Measurements from ENCODE around the gene CRYGB.
A peak's percentile ranks its signal among the peaks of the same experiment; 100 is the strongest.
"Not testable (repeated sequence)": the region's sequence is repeated elsewhere in the genome, so short reads cannot be mapped to it uniquely, and the experiment has no call there.

The CRYGB gene

DNA sequence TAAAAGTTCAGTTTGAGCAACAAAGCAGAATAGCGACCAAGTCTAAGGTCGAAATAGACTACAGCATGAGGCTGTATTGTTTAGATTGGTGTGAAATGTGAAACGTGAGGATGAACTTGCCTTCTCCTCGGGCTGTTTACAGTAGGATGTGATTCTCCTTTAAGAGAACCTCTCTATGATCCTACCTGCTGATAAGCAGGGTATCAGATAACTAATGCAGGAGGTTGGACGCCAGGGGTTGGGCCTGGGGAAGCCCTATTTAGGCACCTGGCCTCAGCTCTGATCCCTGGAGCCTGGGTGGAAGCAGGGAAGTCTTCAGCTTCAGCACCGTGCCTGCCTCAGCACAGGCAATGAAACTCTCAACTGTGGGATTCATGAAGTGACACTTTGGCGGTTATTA is 33.0 kb downstream of the CRYGB start:
- H3K27ac Mint-ChIP-seq, result no peak overlapping the region
- TF ChIP-seq, protein P1, sequence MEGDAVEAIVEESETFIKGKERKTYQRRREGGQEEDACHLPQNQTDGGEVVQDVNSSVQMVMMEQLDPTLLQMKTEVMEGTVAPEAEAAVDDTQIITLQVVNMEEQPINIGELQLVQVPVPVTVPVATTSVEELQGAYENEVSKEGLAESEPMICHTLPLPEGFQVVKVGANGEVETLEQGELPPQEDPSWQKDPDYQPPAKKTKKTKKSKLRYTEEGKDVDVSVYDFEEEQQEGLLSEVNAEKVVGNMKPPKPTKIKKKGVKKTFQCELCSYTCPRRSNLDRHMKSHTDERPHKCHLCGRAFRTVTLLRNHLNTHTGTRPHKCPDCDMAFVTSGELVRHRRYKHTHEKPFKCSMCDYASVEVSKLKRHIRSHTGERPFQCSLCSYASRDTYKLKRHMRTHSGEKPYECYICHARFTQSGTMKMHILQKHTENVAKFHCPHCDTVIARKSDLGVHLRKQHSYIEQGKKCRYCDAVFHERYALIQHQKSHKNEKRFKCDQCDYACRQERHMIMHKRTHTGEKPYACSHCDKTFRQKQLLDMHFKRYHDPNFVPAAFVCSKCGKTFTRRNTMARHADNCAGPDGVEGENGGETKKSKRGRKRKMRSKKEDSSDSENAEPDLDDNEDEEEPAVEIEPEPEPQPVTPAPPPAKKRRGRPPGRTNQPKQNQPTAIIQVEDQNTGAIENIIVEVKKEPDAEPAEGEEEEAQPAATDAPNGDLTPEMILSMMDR (IDR thresholded peaks at IDR 0.05), result no peak
- peak overlapping the region; percentile 71 for H3K4me3 Mint-ChIP-seq
- H3K27me3 Mint-ChIP-seq (ENCODE audit: low read depth, poor library complexity), result peaks cover 27% of the 10 kb centered on the region
- peaks cover 14% of the 10 kb centered on the region for H3K9me3 Mint-ChIP-seq
- H3K4me1 Mint-ChIP-seq, result peaks cover 19% of the 10 kb centered on the region
- peak; percentile 9 for DNase-seq
- H3K36me3 Mint-ChIP-seq (ENCODE audit: low read depth), result no peaks in the 10 kb centered on the region

DNA sequence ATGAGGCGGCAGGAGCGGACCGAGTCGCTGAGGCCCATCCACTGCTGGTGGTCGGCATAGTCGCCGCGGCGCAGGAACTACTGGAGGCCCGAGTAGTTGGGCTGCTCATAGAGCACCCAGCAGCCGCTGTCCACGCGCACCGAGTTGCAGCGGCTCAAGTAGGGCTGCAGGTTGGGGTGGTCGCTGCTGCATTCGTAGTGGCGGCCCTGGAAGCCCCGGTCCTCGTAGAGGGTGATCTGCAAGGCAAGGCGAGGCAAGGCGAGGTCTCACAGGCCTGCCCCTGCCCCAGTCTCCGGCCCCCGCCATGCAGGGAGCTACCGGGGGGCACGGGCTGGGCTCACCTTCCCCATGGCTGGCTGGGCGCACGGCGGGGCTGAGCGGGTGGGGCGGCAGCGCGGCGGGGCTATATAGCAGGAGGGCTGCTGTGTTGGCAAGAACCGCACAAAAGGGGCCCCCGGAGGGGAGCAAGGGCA is 33.6 kb downstream of the CRYGB start:
- DNase-seq, result peak; percentile 33
- Mint-ChIP-seq H3K27me3 (ENCODE audit: low read depth, poor library complexity) (peaks cover 27% of the 10 kb centered on the region), H3K4me3 (peak overlapping the region; percentile 71), H3K4me1 (peaks cover 19% of the 10 kb centered on the region)
- H3K9me3 Mint-ChIP-seq; H3K27ac Mint-ChIP-seq; H3K36me3 Mint-ChIP-seq (ENCODE audit: low read depth): not testable (repeated sequence)

DNA sequence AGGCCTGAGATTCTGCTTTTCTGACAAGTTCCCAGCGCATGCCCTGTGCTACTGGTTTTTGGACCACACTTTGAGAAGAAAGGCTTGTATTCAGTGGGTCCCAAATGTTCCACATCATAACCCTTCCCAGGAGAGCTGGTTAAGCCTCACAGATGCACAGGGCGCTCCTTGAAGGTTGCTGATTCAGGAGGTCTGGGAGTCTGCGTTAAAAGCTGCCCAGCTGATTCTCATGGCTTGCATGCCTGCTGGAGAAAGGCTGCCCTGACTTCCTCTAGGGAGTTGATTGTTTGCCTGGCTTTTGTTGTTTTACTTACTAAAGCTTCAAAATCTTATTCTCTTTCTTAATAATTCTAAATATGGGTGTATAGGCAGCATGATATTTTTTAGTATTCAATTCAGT is 42.3 kb downstream of the CRYGB start:
- H3K27ac Mint-ChIP-seq, result no peak overlapping the region
- no peaks in the 10 kb centered on the region for H3K36me3 Mint-ChIP-seq (ENCODE audit: low read depth)
- no peak for DNase-seq
- H3K4me3 Mint-ChIP-seq, result no peak overlapping the region
- TF ChIP-seq, protein P1 (IDR thresholded peaks at IDR 0.05), result no peak
- no peaks in the 10 kb centered on the region for H3K4me1 Mint-ChIP-seq
- peaks cover 5% of the 10 kb centered on the region for H3K9me3 Mint-ChIP-seq
- H3K27me3 Mint-ChIP-seq (ENCODE audit: low read depth, poor library complexity), result peaks cover 4% of the 10 kb centered on the region

DNA sequence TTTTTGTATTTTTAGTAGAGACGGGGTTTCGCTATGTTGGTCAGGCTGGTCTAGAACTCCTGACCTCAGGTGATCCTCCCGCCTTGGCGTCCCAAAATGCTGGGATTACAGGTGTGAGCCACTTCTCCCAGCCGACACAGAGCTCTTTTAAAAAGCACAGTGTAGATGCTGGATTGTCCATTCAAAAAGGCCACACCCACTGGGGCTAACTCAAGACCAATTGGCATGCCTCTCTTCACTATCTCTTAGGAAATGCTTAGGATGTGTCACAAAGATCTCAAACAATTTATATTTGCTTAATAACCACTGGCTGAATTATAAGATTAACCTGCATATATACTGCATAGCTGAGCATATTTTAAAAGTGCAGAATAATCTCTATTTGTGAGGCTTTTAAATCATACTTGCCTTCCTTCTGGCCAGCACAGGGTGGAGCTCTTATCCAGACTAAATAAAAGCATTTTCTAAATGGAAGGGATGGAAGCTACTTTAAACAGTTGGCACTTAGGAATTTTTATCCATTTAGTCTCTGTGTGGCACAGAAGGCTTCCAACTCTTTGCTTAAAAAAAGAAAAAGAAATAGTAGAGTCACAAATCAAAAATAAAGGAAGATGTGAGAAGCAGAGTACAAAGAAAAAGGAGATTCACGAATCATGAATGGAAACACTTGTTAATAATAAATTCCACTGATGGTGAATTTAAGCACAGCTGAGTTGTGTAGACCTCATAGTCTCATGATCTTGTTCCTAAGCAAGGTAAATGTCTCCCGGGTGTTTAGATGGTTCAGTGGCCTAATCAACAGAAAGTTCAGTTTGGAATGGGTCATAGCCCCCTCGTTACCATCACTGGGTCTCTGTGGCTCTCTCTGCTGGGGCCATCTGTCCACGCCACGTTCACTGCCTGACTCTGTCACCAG is 44.0 kb downstream of the CRYGB start:
- DNase-seq, result no peak
- TF ChIP-seq, protein P1 (IDR thresholded peaks at IDR 0.05), result peak; percentile 13
- Mint-ChIP-seq H3K9me3 (peaks cover 5% of the 10 kb centered on the region), H3K4me1 (no peaks in the 10 kb centered on the region), H3K27ac (no peak overlapping the region), H3K36me3 (ENCODE audit: low read depth) (no peaks in the 10 kb centered on the region), H3K27me3 (ENCODE audit: low read depth, poor library complexity) (peaks cover 9% of the 10 kb centered on the region), H3K4me3 (no peak overlapping the region)

DNA sequence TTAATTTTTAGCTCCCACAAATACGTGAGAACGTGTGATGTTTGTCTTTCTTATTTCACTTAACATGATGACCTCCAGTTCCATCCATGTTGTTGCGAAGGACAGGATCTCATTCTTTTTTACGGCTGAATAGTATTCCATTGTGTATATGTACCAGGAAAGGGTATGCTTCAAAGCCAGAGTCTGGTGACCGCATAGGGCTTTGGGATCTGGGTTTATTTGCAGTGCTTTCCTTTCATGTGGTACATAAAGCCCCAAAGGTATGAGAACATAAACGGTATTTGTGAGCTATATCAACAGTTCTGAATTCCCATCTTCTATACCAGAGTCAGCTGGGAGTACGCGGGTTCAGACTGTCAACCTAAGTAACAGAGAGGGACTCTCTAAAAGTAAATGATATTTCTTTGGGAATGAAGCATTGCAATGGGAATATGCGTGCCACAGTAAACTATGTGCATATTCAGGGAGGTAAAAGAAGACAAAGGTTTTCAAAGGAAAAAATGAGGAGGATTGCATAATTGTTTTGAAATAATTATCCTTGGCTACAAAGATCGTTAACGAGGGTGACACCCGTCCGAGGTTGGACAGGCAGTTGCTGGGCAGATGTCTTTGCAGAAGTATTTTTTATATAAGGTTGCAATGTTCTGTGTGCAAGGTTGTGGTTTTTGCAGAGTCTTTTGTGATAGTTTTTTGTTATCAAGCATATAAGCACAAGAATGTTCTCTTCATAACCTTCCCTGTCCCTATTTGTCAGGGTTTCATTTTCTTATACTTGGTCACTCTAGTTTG is 46.1 kb downstream of the CRYGB start:
- Mint-ChIP-seq H3K9me3 (peaks cover 5% of the 10 kb centered on the region), H3K27ac (no peak overlapping the region), H3K4me3 (no peak overlapping the region), H3K36me3 (ENCODE audit: low read depth) (no peaks in the 10 kb centered on the region), H3K4me1 (no peaks in the 10 kb centered on the region), H3K27me3 (ENCODE audit: low read depth, poor library complexity) (peaks cover 8% of the 10 kb centered on the region)
- DNase-seq, result no peak
- TF ChIP-seq, protein P1 (IDR thresholded peaks at IDR 0.05), result no peak

DNA sequence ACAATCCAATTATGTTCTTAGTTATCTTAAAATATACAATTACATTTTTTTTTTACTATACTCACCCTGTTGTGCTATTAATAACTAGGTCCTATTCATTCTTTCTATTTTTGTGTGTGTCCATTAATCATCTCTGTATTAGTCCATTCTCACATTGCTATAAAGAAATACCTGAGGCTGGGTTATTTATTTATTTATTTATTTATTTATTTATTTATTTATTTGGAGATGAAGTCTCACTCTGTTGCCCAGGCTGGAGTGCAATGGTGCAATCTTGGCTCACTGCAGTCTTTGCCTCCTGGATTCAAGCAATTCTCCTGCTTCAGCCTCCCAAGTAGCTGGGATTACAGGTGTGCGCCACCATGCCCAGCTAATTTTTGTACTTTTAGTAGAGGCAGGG is 47.3 kb downstream of the CRYGB start:
- not testable (repeated sequence) for DNase-seq; H3K36me3 Mint-ChIP-seq (ENCODE audit: low read depth)

More for the DNA sequence above, 47.3 kb downstream of the CRYGB start:
- not testable (repeated sequence) for H3K4me1 Mint-ChIP-seq; H3K27ac Mint-ChIP-seq; H3K9me3 Mint-ChIP-seq; H3K27me3 Mint-ChIP-seq (ENCODE audit: low read depth, poor library complexity); H3K4me3 Mint-ChIP-seq

Measured in nephron progenitor cell (in vitro differentiated cells).